HG03558 (cell line): Measurements from ENCODE around the gene SHISAL1.

ENCODE experiments used
- ATAC-seq: cut with Tn5 transposase; IDR thresholded peaks from one replicate; pipeline ENCODE4 v1.9.1; 2021; ENCODE audit warnings: moderate number of reproducible peaks; ENCODE audit not compliant: unreplicated experiment; ENCODE audit errors: extremely low read depth

SHISAL1 gene

GRCh38 chr22:44267856-44268255 lies 44.9 kb downstream of the SHISAL1 start:
- no peak for ATAC-seq

- ATAC-seq, result no peak
Measured at GRCh38 chr22:44266796-44267760, 45.7 kb downstream of the SHISAL1 start.

- ATAC-seq, result no peak
Measured at GRCh38 chr22:44263547-44263946, 49.2 kb downstream of the SHISAL1 start.

- ATAC-seq, result no peak
Measured at GRCh38 chr22:44261861-44262595, 50.7 kb downstream of the SHISAL1 start.

- ATAC-seq, result no peak
Measured at GRCh38 chr22:44261164-44261860, 51.4 kb downstream of the SHISAL1 start.

- ATAC-seq, result no peak
Measured at GRCh38 chr22:44260216-44261035, 52.3 kb downstream of the SHISAL1 start.

GRCh38 chr22:44259366-44260215 lies 53.2 kb downstream of the SHISAL1 start:
- no peak for ATAC-seq

GRCh38 chr22:44256556-44257485 lies 55.9 kb downstream of the SHISAL1 start:
- ATAC-seq, result no peak

- no peak for ATAC-seq
Measured at GRCh38 chr22:44256085-44256484, 56.7 kb downstream of the SHISAL1 start.

GRCh38 chr22:44254811-44255210 lies 57.9 kb downstream of the SHISAL1 start:
- ATAC-seq, result no peak

GRCh38 chr22:44249376-44250147 lies 63.2 kb downstream of the SHISAL1 start:
- ATAC-seq, result no peak

GRCh38 chr22:44248926-44249325 lies 63.8 kb downstream of the SHISAL1 start:
- no peak for ATAC-seq

- ATAC-seq, result no peak
Measured at GRCh38 chr22:44247923-44248892, 64.5 kb downstream of the SHISAL1 start.

- no peak for ATAC-seq
Measured at GRCh38 chr22:44247346-44247745, 65.4 kb downstream of the SHISAL1 start.

GRCh38 chr22:44246615-44247326 lies 66.0 kb downstream of the SHISAL1 start:
- no peak for ATAC-seq
